ENCODE measurements around the gene NDOR1.

NDOR1 gene

DNA sequence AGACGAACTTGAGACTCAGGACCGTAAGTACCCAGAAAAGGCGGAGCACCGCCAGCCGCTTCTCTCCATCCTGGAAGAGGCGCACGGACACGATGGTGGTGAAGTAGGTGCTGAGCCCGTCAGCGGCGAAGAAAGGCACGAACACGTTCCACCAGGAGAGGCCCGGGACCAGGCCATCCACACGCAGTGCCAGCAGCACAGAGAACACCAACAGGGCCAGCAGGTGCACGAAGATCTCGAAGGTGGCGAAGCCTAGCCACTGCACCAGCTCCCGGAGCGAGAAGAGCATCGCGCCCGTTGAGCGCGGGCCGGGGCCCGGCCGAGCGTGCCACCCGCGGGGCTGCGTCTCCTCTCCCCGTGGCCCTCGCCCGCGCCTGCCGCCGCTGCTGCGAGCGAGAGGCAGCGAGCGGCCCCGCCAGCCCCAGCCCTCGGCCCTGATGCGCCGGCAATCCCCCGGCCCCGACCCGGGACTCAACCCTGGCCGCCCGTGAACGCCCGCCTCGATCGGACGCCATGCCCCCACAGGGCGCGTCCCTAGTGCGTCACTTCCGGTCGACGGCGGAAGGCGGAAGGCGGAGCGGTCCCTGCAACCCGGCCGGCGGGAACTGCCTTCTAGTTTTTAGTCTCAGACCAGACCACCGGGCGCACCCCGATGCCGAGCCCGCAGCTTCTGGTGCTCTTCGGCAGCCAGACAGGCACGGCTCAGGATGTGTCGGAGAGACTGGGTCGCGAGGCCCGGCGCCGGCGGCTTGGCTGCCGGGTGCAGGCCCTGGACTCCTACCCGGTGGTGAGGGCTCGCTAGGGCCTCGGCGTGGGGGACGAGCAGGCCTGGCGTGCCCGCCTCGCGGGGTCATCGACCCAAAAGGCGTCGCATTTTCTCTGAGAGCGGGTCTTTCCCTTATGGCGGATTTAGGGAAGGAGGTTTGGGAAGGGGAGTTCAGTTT, at the start of gene NDOR1, which contains the start of gene TMEM203:
Gene NDOR1, plus strand, starts transcription at position 575 of the 944 bp plus-strand sequence. Its CDS starts 78 bp downstream, at position 653.
Gene TMEM203, minus strand, starts transcription at position 523 of the 944 bp plus-strand sequence. Its CDS starts 234 bp downstream, at position 289.
- peak; percentile 10 for DNase-seq

- DNase-seq = no peak
Measured at GRCh38 chr9:137156567-137157375, 48.7 kb upstream of the NDOR1 start.

DNA sequence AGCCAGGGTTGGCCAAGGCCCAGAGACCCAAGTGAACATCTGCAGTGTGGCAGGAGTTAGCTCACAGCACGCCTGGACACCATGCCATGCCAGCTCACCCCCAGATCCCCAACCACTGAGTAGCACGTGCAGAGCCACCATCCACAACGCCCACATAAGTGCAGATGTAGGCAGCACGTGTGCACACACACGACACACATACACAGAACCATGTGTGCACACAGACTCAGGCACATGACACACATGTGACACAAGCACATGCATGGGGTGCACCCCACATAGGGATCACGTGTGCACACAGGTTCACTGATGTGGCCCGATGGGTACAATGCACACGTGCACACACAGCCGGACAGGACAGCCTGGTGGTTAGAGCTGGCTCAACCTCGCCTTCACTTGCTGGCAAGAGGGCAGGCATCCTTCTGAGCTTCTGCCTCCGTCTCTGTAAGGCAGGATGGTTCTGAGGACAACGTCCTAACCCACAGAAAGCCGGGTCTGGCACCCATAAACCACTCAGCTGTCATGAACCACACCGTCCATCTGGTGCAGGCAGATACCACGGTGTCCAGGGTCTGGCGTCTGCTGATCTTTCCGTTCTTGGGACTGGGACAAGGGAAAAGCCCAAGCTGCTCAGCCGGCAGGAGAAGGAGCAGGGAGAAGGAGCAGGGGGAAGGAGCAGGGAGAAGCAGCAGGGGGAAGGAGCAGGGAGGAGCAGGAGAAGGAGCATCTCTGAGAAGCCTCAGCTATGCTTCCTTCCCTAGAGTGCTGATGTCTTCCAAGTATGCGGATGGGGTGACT, 47.7 kb upstream of the NDOR1 start:
- DNase-seq = no peak

- DNase-seq = no peak
Measured at GRCh38 chr9:137158625-137159024, 46.9 kb upstream of the NDOR1 start.

- no peak for DNase-seq
Measured at GRCh38 chr9:137159105-137160053, 46.1 kb upstream of the NDOR1 start.

- no peak for DNase-seq
Measured at GRCh38 chr9:137160054-137160425, 45.5 kb upstream of the NDOR1 start.

GRCh38 chr9:137160716-137161557, 44.6 kb upstream of the NDOR1 start:
- no peak for DNase-seq

GRCh38 chr9:137161558-137162486, 43.7 kb upstream of the NDOR1 start:
- DNase-seq = no peak

DNA sequence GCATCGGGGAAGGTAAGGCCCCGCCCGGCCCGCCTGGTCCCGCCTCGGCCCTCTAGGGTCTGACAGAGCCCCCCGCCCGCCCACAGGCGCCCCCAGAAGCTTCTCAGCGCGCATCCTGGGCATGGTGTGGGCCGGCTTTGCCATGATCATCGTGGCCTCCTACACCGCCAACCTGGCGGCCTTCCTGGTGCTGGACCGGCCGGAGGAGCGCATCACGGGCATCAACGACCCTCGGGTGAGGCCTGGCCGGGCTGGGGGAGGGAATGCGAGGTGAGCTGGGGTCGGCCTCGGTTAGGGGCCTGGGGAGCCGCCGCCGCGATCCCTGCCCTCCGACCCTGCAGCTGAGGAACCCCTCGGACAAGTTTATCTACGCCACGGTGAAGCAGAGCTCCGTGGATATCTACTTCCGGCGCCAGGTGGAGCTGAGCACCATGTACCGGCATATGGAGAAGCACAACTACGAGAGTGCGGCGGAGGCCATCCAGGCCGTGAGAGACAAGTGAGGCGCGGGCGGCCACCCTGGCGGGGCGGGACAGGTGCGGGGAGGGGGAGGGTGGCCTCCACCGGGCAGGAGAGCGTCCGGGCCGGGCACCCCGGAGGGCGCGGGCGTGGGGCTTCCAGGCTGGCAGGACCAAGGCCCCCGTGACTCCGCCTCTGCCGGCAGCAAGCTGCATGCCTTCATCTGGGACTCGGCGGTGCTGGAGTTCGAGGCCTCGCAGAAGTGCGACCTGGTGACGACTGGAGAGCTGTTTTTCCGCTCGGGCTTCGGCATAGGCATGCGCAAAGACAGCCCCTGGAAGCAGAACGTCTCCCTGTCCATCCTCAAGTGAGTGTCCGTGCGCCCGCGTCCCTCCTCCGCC, 42.8 kb upstream of the NDOR1 start:
- no peak for DNase-seq

- DNase-seq = no peak
Measured at GRCh38 chr9:137163365-137163715, 42.2 kb upstream of the NDOR1 start.

DNA sequence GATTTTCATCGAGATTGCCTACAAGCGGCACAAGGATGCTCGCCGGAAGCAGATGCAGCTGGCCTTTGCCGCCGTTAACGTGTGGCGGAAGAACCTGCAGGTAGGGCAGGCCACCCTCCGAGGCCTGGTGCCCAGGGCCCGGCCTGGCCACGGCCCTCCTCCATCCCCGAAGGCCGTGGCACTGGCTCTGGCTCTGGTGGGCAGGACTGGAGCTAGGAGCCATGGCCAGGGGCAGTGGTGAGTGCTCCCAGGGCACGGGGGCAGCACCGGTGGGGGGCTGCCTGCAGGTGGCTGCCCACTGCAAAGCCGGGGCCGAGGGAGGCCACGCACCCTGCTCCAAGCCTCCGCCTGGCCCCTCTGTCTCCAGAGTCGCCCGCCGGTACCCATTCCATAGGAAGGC, 41.7 kb upstream of the NDOR1 start:
- no peak for DNase-seq

DNA sequence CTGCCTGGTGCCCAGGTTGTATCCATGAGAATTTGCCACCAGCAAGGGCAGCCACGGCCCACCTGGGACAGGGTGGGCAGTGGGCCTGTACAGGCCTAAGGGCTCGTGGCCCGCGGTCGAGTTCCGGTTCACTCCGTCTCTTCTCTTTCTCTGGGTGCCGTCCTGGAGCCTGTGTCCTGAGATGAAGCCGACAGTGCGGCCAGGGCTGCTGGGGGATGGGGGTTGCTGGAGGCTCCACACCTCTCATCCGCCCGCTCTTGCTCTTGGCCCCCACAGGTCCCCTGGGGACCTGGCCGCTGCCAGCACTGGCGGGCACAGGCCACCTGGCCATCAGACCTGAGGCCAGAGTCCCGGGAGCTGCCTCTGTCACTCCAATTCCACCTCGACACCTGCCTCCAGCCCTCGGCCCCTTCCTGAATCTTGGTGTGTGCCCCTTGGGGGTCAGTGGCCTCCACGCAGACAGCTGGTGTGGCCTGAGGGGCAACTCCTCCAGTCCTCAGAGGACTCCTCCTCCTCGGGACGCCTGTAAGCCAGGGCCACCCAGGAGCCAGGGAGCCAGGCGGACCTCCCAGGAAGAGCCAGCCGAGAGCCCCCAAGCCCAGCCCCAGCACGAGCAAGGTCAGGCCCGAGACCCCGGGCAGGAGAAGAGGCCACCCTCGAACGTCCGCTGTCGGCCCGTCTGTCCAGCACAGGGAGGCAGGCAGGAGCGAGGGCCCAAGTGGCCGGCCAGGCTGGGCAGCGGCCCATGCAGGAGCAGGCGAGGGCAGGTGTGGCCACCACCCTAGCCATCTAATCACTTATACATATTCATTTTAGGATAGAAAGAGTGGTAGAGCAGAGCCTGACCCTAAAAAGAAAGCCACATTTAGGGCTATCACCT, 40.9 kb upstream of the NDOR1 start:
- DNase-seq = no peak

- DNase-seq = no peak
Measured at GRCh38 chr9:137165250-137165836, 40.2 kb upstream of the NDOR1 start.

DNA sequence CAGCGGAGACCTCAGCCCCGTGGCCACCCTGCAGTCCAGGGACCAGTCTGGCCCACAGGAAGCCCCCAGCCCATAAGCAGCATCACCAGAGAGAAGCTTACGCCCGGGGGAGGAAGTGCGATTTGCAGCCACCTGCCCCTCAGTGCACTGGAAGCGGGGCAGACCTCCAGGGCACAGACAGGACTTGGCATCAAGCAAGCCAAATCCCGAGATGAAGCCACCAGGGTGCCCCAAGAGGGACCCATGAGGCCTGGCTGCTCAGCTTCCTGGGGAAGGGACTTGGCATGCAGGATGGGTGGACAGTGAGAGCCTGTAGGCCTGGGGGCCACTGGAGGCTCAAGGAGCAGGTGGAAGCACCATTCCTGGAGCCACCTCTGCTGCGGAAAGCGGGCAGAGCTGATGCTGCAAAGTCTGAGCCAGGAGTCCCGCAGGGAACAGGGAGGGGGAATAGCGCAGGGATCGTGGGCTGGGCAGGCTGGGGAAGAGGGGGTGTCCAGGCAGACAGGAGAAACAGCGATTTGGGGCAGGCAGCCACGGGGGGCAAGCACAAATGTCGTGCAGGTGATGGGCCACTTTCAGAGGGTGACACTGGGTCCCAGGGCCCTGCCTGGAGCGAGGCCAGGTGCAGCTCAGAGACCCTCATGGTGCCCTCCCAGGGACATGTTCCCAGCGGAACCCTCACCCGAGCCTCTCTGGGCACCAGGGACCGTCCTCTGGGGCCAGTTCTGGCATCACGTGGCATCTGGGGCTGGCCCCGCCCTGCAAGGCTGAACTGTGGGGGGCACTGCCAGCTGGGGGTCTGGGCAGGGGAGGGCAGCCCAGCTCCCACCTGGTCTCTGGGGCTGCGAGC, 38.9 kb upstream of the NDOR1 start:
- no peak for DNase-seq

GRCh38 chr9:137167277-137167746, 38.2 kb upstream of the NDOR1 start:
- no peak for DNase-seq

Measured in GF-D8 (cell line).